ENCODE measurements around the gene PLEKHA6. TPM values are rescaled to one million over a fixed set of nuclear protein-coding genes. Genes with fewer than 3 reads are reported as not detected.

The PLEKHA6 gene
- total RNA-seq, 1 experiment from 2014 or later, result not detected

DNA sequence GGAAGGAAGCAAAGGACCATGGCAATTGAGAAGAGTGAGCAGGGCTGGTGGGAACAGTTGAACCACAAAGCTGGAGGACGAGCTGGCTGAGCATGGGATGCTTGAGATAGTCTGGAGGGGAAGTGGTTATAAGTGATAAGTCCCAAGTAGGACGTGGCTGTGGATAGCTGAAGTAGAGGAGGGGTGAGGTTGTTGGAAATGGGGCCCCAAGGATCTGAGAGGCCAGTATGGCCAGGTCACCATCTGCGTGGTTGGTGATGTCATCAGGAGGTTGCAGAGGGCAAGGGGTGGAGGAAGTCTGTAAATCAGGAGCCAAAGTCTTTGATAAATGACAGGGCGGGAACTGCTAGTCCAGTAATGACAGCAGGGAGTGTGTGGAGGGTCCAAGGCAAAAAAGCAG is 182.6 kb downstream of the PLEKHA6 start:
- no peak for DNase-seq
- Histone ChIP-seq H3K27me3 (peaks cover 13% of the 10 kb centered on the region), H3K9me3 (no peaks in the 10 kb centered on the region), H3K4me3 (no peak overlapping the region), H3K36me3 (no peaks in the 10 kb centered on the region)

DNA sequence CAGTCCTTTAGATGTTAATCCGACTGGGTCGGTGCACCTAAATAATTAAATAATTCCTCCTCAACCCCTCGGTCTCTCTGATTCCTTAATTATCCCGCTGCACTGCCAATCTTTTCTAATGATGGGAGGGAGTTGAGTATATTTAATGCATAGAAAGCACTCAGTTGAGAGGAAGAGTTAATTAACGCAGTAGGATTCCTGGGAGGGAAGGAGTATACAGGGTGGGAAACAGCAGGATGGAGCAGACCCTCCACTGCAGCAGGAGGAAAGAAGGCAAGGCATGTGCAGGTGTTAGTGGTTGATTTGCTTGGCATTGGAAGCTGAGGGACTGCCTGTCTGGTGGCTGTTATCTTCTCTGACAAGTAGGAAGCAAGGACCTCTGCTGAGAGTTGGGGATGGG is 183.7 kb downstream of the PLEKHA6 start:
- no peak for DNase-seq
- Histone ChIP-seq H3K27me3 (peaks cover 13% of the 10 kb centered on the region), H3K4me3 (no peak overlapping the region), H3K36me3 (no peaks in the 10 kb centered on the region), H3K9me3 (peaks cover 5% of the 10 kb centered on the region)

DNA sequence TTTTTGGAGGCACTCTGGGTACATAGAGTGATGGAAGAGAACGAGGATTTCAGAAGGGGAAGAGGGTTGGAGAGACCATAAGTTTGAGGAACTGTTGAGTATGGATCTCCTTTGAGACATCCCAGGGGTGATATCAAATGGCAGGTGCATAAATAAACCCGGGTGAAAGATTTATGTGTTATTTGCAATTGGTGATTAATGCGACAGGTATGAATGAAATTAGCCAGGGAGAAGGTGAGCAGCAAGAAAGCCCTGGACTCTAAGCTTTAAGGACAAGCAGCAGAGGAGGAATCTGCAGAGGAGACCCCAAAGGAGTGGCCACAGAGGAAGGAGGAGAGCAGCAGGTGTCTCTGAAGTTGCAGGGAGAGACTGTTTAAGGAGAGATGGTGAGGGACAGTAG is 184.8 kb downstream of the PLEKHA6 start:
- DNase-seq, result no peak
- H3K4me3 ChIP-seq, result no peak overlapping the region
- peaks cover 14% of the 10 kb centered on the region for H3K9me3 ChIP-seq
- H3K36me3 ChIP-seq, result no peaks in the 10 kb centered on the region
- H3K27me3 ChIP-seq, result peaks cover 13% of the 10 kb centered on the region

DNA sequence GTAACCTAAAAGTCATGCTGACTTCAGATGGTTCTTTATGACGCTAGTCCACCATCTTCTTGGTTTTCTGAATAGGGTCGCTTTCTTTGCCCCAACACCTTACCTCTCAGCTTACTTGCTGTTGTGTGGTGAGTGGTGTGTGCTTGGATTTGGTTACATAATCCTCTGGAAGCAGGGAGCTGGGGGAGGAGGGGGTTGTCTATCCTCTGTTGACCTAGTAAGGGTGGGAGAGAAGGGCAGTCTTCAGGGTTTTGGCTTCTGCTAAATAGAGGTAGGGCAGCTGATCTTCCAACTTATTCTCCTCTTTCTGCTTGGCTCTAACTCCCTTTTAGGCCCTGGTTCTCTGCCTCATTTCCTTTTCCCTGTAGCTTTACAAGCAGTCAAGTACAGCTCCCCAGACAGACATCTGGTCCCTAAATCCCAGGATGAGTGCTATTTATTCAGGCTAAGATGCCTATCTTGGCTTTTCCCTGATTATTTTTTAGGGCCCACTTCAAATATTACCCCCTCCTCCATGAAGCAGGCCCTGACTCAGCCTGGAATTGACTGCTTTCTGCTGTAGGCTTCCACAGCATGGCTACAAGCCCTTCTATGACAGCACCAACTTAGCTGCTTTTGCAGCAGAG is 187.2 kb downstream of the PLEKHA6 start:
- Histone ChIP-seq H3K4me3 (no peak overlapping the region), H3K36me3 (no peaks in the 10 kb centered on the region), H3K9me3 (peaks cover 32% of the 10 kb centered on the region), H3K27me3 (peaks cover 6% of the 10 kb centered on the region)
- DNase-seq, result no peak

DNA sequence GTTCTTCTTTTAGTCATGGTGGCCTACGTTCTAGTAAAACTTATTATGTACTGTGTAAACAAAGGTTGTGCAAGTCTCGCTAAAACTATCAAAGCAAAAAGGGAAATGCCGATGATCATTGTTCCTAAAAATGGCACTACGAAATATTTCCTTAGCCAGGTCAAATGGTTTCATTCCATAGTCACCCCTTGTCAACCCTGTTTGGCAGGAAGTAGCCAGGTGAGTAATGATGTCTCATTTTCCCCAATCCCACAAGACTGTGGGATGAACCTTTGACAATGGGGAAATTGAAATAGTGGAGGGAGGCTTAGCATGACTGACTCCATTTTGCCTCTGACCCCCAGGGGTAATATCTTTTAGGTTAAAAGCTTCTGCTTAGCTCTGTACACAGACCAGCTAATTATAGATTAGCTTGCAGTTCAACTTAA is 188.0 kb downstream of the PLEKHA6 start:
- no peak overlapping the region for H3K4me3 ChIP-seq
- peaks cover 6% of the 10 kb centered on the region for H3K27me3 ChIP-seq
- H3K9me3 ChIP-seq, result peaks cover 39% of the 10 kb centered on the region
- no peaks in the 10 kb centered on the region for H3K36me3 ChIP-seq
- DNase-seq, result peak; percentile 14

DNA sequence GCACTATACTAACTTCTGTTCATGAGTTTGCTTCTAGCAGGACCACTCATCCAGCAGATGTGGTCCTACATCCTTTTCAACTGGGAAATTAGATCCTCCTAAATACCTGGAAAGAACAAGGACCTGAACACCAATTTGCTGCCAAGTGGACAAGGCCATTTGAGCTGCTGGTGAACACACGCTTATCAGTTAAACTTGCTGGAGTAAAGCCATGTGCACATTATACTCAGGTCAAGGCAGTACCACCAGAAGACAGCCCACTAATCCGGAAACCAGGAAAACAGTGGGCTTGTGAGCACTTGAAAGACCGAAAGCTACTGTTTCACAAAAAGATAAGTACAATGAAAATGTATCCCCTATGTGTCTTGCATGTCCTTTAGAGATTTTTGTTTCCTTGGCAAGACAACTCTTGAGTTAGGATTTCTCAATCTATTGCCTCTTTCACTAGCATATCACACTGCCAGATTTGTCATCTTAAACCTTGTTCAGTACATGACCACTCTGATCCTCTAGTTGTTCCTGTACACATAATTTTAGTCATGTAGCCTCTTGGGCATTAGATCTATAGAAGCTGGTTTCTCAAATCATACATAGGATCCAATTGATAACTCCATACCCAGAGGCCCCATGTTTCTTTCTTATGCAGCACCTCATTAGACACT is 189.1 kb downstream of the PLEKHA6 start:
- no peak for DNase-seq
- Histone ChIP-seq H3K9me3 (peaks cover 39% of the 10 kb centered on the region), H3K27me3 (no peaks in the 10 kb centered on the region; the same call in 1 of the 2 replicates), H3K36me3 (no peaks in the 10 kb centered on the region), H3K4me3 (no peak overlapping the region)

DNA sequence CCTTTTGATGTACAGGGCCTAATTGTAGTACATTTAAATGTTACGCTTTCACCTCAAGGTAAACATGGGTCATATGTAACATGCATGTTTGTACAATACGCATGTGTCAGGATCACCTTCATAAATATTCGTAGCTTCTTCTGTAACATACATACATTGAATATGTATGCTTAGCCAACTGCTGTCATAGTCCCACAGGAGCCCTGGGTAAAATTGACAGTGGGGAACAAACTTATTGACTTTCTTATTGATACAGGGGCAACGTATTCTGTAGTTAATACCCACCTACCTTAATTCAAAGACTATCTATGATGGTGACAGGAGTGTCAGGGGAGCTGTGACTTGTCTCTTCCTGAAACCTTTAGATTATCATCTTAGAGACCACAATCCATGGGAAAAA is 189.9 kb downstream of the PLEKHA6 start:
- peaks cover 39% of the 10 kb centered on the region for H3K9me3 ChIP-seq
- no peak for DNase-seq
- no peaks in the 10 kb centered on the region for H3K27me3 ChIP-seq
- H3K4me3 ChIP-seq, result no peak overlapping the region
- no peaks in the 10 kb centered on the region for H3K36me3 ChIP-seq

Other genes starting within 250 kb of the PLEKHA6 start
- 11.1 and 11.2 TPM in 2 replicates for gene ETNK2, start 207.9 kb downstream of the PLEKHA6 start, total RNA-seq (2014; rRNA removed; shearing (Covaris generic); ENCODE audit: low replicate concordance)
- not detected in 2 replicates for gene REN, start 193.6 kb downstream of the PLEKHA6 start, total RNA-seq (2014; rRNA removed; shearing (Covaris generic); ENCODE audit: low replicate concordance)
- not detected in 2 replicates for gene KISS1, start 163.4 kb downstream of the PLEKHA6 start, total RNA-seq (2014; rRNA removed; shearing (Covaris generic); ENCODE audit: low replicate concordance)
- not detected in 2 replicates for gene GOLT1A, start 145.9 kb downstream of the PLEKHA6 start, total RNA-seq (2014; rRNA removed; shearing (Covaris generic); ENCODE audit: low replicate concordance)
- 35.0 and 36.8 TPM in 2 replicates for gene PPP1R15B, start 51.9 kb upstream of the PLEKHA6 start, total RNA-seq (2014; rRNA removed; shearing (Covaris generic); ENCODE audit: low replicate concordance)
- gene PIK3C2B, start 134.9 kb upstream of the PLEKHA6 start, total RNA-seq (2014; rRNA removed; shearing (Covaris generic); ENCODE audit: low replicate concordance), result 2.8 and 3.4 TPM in 2 replicates
- gene MDM4, start 156.5 kb upstream of the PLEKHA6 start, total RNA-seq (2014; rRNA removed; shearing (Covaris generic); ENCODE audit: low replicate concordance), result 6.6 and 7.2 TPM in 2 replicates

Measured in MG63 (cell line).